WTC11 (cell line): Measurements from ENCODE around the gene DBN1. TPM values are rescaled to one million over a fixed set of nuclear protein-coding genes. Genes with fewer than 3 reads are reported as not detected.

Experiments used
- ATAC-seq: fragments of 200-7000 bp; cut with Tn5 transposase; 2 replicates; pipeline ENCODE4 v1.10.0; 2021; ENCODE audit warnings: mild to moderate bottlenecking, moderate library complexity
- CTCF ChIA-PET: fragments of 300-600 bp; sonication (Branson Sonifier 250); formaldehyde crosslinking; loops from one replicate; lab custom pipeline; 2021; ENCODE audit warnings: antibody characterized with exemption; lab: Charles Lee
- POLR2A ChIA-PET: fragments of 350-600 bp; sonication (Branson Sonifier 250); formaldehyde crosslinking; loops from one replicate; lab custom pipeline; 2021; ENCODE audit warnings: antibody characterized with exemption; lab: Charles Lee
- DNase-seq: peaks from one replicate; pipeline ENCODE4 v3.0.0; 2021; ENCODE audit warnings: low spot score
- H3K27ac Mint-ChIP-seq: 2 replicates; pipeline ENCODE4 v1.8.0; 2021; ENCODE audit warnings: mixed read lengths
- H3K27me3 Mint-ChIP-seq: 2 replicates; pipeline ENCODE4 v1.8.0; 2021; ENCODE audit warnings: low read depth, mild to moderate bottlenecking, moderate library complexity, mixed read lengths
- H3K36me3 Mint-ChIP-seq: 2 replicates; pipeline ENCODE4 v1.8.0; 2021; ENCODE audit warnings: mixed read lengths
- H3K4me1 Mint-ChIP-seq: 2 replicates; pipeline ENCODE4 v1.8.0; 2022; ENCODE audit warnings: mixed read lengths
- H3K4me3 Mint-ChIP-seq: 2 replicates; pipeline ENCODE4 v1.8.0; 2021; ENCODE audit warnings: mild to moderate bottlenecking, moderate library complexity, mixed read lengths
- H3K9me3 Mint-ChIP-seq: 2 replicates; pipeline ENCODE4 v1.8.0; 2021; ENCODE audit warnings: mixed read lengths
- ELF4 ChIP-seq: sonication (generic); formaldehyde crosslinking; IDR thresholded peaks from 2 replicates; pipeline ENCODE4 v1.8.1; 2022; ENCODE audit warnings: low read depth, mild to moderate bottlenecking, moderate library complexity, missing genetic modification reagents
- FOXK1 ChIP-seq: sonication (generic); formaldehyde crosslinking; IDR thresholded peaks from 2 replicates; pipeline ENCODE4 v1.8.0; 2022; ENCODE audit warnings: mild to moderate bottlenecking, moderate library complexity, missing genetic modification reagents
- MXD4 ChIP-seq: fragments of 250-450 bp; sonication (Bioruptor Pico); IDR thresholded peaks from 2 replicates; pipeline ENCODE4 v1.8.0; 2021; ENCODE audit warnings: mild to moderate bottlenecking, moderate library complexity, borderline replicate concordance
- MYBL2 ChIP-seq: sonication (generic); formaldehyde crosslinking; IDR thresholded peaks from 2 replicates; pipeline ENCODE4 v1.8.1; 2023; ENCODE audit warnings: mild to moderate bottlenecking, moderate library complexity, missing genetic modification reagents
- NFATC4 ChIP-seq: fragments of 250-450 bp; sonication (Bioruptor Pico); IDR thresholded peaks from 2 replicates; pipeline ENCODE4 v1.9.0; 2021; ENCODE audit warnings: mild to moderate bottlenecking
- NFYB ChIP-seq: sonication (generic); formaldehyde crosslinking; conservative IDR thresholded peaks from 2 replicates; pipeline ENCODE4 v1.8.0; 2022; ENCODE audit warnings: low read depth, missing genetic modification reagents
- SMAD4 ChIP-seq: sonication (generic); formaldehyde crosslinking; IDR thresholded peaks from 2 replicates; pipeline ENCODE4 v1.8.0; 2022; ENCODE audit warnings: mild to moderate bottlenecking, missing genetic modification reagents
- SP1 ChIP-seq: sonication (generic); formaldehyde crosslinking; conservative IDR thresholded peaks from 2 replicates; pipeline ENCODE4 v1.8.1; 2022; ENCODE audit warnings: missing genetic modification reagents
- TEAD1 ChIP-seq: sonication (generic); formaldehyde crosslinking; IDR thresholded peaks from 2 replicates; pipeline ENCODE4 v1.8.0; 2022; ENCODE audit warnings: mild to moderate bottlenecking, missing genetic modification reagents
- ZNF121 ChIP-seq: sonication (generic); formaldehyde crosslinking; IDR thresholded peaks from 2 replicates; pipeline ENCODE4 v1.8.0; 2023; ENCODE audit warnings: missing genetic modification reagents
- ZNF416 ChIP-seq: fragments of 250-450 bp; sonication (Bioruptor Pico); IDR thresholded peaks from 2 replicates; pipeline ENCODE4 v1.9.0; 2021; ENCODE audit warnings: mild to moderate bottlenecking, inconsistent platforms
- total RNA-seq: library from RNA; stranded (reverse); gene quantifications from 3 replicates; pipeline ENCODE4 v1.2.3, GENCODE V29; 2021
- TF ChIP-seq, protein P1 (sequence below): sonication (generic); formaldehyde crosslinking; IDR thresholded peaks from 2 replicates; pipeline ENCODE4 v1.8.0; 2023; ENCODE audit warnings: missing genetic modification reagents, mild to moderate bottlenecking, borderline replicate concordance
- TF ChIP-seq, protein P2 (sequence below): sonication (generic); formaldehyde crosslinking; IDR thresholded peaks from 2 replicates; pipeline ENCODE4 v1.8.1; 2023; ENCODE audit warnings: mild to moderate bottlenecking, missing genetic modification reagents
- TF ChIP-seq, protein P3 (sequence below): fragments of 250-450 bp; sonication (Bioruptor Pico); IDR thresholded peaks from 2 replicates; pipeline ENCODE4 v1.9.0; 2021; ENCODE audit warnings: mild to moderate bottlenecking, borderline replicate concordance
- TF ChIP-seq, protein P4 (sequence below): fragments of 250-450 bp; sonication (Bioruptor Pico); conservative IDR thresholded peaks from 2 replicates; pipeline ENCODE4 v1.9.0; 2021; ENCODE audit warnings: mild to moderate bottlenecking
- TF ChIP-seq, protein P5 (sequence below): sonication (generic); formaldehyde crosslinking; IDR thresholded peaks from 2 replicates; pipeline ENCODE4 v1.8.0; 2022; ENCODE audit warnings: mild to moderate bottlenecking, missing genetic modification reagents
- TF ChIP-seq, protein P6 (sequence below): fragments of 250-450 bp; sonication (Bioruptor Pico); IDR thresholded peaks from 2 replicates; pipeline ENCODE4 v1.9.0; 2021; ENCODE audit warnings: moderate library complexity, mild to moderate bottlenecking, inconsistent platforms, borderline replicate concordance
- TF ChIP-seq, protein P7 (sequence below): sonication (generic); formaldehyde crosslinking; IDR thresholded peaks from 2 replicates; pipeline ENCODE4 v1.8.0; 2022; ENCODE audit warnings: mild to moderate bottlenecking, missing genetic modification reagents

DBN1 gene
- total RNA-seq, 1 experiment from 2014 or later, result 288 TPM

DNA sequence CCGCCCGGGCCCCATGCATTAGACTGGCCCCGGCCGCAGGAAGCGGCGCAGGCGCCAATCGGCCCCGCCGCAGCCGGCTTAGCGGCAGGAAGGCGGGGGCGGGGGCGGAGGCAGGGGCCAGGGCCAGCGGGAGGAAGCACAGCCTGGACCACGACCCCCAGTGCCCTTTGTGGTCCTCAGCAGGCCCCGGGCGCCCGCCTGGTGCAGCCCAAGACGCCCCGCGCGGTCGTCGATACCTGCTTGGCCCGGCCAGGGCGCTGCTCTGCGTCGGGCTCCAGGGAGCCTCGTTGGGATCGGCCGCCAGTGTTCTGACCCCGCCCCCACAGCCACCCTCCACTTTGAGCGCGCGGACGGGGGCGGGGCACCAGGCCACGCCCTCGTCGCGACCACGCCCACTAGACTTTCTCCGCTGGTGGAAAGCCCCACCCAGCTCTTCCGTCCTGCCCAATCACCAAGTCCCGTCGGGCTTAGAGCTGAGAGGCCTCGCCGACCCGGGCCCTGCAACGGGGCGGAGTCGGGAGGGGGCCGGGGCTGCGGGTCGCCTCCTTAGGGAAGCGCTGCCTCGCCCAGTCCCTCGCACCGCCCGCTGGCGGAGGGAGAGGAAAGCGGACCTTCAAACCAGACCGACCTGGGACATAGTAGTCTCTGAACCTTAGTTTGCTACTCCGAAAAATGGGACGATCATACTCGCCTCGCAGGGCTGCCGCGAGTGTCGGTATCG is 24.0 kb upstream of the DBN1 start, which contains the start of gene PDLIM7:
Gene PDLIM7, minus strand, starts transcription at position 313 of the 721 bp plus-strand sequence. CDS start 1,092 bp downstream, outside the sequence.
- no peaks in the 10 kb centered on the region for H3K9me3 Mint-ChIP-seq
- POLR2A ChIA-PET, result interaction anchor here (0.6 to 3.9 kb wide), 15 partner anchors 9 to 195 kb away, joined by 3 to 53 read pairs (median 5); partner anchors contain the start of genes DBN1, DOK3, GRK6 and LMAN2
- H3K36me3 Mint-ChIP-seq, result peaks cover 12% of the 10 kb centered on the region
- H3K27ac Mint-ChIP-seq, result peak within 1 kb of the TSS; percentile 92; the same call in 1 of the 2 replicates
- CTCF ChIA-PET, result interaction anchor here (0.7 to 11.2 kb wide), 15 partner anchors 9 to 190 kb away, joined by 3 to 230 read pairs (median 8); partner anchors contain the start of genes DBN1, DDX41 and DOK3
- peaks cover 37% of the 10 kb centered on the region for H3K4me1 Mint-ChIP-seq
- peaks cover 31% of the 10 kb centered on the region for H3K27me3 Mint-ChIP-seq
- peak; percentile 97 for DNase-seq
- H3K4me3 Mint-ChIP-seq, result peak within 1 kb of the TSS; percentile 80
- ATAC-seq, result peak; percentile 71
- TF ChIP-seq SP1 (CRISPR knock-in tag) (peak; percentile 92), FOXK1 (peak; percentile 4; the same call in 1 of the 2 replicates), NFYB (CRISPR knock-in tag) (peak; percentile 44; the same call in 1 of the 2 replicates), TEAD1 (CRISPR knock-in tag) (0 out of 2 replicates have a peak, but pooled peaks have one; percentile 16), ELF4 (CRISPR knock-in tag) (peak; percentile 53; the same call in 1 of the 2 replicates), NFATC4 (peak; percentile 67; the same call in 1 of the 2 replicates), MXD4 (no peak), ZNF416 (CRISPR knock-in tag) (0 out of 2 replicates have a peak, but pooled peaks have one; percentile 72), MYBL2 (CRISPR knock-in tag) (peak; percentile 41; the same call in 1 of the 2 replicates), SMAD4 (CRISPR knock-in tag) (no peak), ZNF121 (CRISPR knock-in tag) (peak; percentile 94)
- TF ChIP-seq, protein P1, sequence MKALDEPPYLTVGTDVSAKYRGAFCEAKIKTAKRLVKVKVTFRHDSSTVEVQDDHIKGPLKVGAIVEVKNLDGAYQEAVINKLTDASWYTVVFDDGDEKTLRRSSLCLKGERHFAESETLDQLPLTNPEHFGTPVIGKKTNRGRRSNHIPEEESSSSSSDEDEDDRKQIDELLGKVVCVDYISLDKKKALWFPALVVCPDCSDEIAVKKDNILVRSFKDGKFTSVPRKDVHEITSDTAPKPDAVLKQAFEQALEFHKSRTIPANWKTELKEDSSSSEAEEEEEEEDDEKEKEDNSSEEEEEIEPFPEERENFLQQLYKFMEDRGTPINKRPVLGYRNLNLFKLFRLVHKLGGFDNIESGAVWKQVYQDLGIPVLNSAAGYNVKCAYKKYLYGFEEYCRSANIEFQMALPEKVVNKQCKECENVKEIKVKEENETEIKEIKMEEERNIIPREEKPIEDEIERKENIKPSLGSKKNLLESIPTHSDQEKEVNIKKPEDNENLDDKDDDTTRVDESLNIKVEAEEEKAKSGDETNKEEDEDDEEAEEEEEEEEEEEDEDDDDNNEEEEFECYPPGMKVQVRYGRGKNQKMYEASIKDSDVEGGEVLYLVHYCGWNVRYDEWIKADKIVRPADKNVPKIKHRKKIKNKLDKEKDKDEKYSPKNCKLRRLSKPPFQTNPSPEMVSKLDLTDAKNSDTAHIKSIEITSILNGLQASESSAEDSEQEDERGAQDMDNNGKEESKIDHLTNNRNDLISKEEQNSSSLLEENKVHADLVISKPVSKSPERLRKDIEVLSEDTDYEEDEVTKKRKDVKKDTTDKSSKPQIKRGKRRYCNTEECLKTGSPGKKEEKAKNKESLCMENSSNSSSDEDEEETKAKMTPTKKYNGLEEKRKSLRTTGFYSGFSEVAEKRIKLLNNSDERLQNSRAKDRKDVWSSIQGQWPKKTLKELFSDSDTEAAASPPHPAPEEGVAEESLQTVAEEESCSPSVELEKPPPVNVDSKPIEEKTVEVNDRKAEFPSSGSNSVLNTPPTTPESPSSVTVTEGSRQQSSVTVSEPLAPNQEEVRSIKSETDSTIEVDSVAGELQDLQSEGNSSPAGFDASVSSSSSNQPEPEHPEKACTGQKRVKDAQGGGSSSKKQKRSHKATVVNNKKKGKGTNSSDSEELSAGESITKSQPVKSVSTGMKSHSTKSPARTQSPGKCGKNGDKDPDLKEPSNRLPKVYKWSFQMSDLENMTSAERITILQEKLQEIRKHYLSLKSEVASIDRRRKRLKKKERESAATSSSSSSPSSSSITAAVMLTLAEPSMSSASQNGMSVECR, result 0 out of 2 replicates have a peak, but pooled peaks have one; percentile 16
- TF ChIP-seq, protein P2, sequence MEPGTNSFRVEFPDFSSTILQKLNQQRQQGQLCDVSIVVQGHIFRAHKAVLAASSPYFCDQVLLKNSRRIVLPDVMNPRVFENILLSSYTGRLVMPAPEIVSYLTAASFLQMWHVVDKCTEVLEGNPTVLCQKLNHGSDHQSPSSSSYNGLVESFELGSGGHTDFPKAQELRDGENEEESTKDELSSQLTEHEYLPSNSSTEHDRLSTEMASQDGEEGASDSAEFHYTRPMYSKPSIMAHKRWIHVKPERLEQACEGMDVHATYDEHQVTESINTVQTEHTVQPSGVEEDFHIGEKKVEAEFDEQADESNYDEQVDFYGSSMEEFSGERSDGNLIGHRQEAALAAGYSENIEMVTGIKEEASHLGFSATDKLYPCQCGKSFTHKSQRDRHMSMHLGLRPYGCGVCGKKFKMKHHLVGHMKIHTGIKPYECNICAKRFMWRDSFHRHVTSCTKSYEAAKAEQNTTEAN (CRISPR knock-in tag), result 0 out of 2 replicates have a peak, but pooled peaks have one; percentile 1
- TF ChIP-seq, protein P3, sequence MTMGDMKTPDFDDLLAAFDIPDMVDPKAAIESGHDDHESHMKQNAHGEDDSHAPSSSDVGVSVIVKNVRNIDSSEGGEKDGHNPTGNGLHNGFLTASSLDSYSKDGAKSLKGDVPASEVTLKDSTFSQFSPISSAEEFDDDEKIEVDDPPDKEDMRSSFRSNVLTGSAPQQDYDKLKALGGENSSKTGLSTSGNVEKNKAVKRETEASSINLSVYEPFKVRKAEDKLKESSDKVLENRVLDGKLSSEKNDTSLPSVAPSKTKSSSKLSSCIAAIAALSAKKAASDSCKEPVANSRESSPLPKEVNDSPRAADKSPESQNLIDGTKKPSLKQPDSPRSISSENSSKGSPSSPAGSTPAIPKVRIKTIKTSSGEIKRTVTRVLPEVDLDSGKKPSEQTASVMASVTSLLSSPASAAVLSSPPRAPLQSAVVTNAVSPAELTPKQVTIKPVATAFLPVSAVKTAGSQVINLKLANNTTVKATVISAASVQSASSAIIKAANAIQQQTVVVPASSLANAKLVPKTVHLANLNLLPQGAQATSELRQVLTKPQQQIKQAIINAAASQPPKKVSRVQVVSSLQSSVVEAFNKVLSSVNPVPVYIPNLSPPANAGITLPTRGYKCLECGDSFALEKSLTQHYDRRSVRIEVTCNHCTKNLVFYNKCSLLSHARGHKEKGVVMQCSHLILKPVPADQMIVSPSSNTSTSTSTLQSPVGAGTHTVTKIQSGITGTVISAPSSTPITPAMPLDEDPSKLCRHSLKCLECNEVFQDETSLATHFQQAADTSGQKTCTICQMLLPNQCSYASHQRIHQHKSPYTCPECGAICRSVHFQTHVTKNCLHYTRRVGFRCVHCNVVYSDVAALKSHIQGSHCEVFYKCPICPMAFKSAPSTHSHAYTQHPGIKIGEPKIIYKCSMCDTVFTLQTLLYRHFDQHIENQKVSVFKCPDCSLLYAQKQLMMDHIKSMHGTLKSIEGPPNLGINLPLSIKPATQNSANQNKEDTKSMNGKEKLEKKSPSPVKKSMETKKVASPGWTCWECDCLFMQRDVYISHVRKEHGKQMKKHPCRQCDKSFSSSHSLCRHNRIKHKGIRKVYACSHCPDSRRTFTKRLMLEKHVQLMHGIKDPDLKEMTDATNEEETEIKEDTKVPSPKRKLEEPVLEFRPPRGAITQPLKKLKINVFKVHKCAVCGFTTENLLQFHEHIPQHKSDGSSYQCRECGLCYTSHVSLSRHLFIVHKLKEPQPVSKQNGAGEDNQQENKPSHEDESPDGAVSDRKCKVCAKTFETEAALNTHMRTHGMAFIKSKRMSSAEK (CRISPR knock-in tag), result 0 out of 2 replicates have a peak, but pooled peaks have one; percentile 27
- TF ChIP-seq, protein P4, sequence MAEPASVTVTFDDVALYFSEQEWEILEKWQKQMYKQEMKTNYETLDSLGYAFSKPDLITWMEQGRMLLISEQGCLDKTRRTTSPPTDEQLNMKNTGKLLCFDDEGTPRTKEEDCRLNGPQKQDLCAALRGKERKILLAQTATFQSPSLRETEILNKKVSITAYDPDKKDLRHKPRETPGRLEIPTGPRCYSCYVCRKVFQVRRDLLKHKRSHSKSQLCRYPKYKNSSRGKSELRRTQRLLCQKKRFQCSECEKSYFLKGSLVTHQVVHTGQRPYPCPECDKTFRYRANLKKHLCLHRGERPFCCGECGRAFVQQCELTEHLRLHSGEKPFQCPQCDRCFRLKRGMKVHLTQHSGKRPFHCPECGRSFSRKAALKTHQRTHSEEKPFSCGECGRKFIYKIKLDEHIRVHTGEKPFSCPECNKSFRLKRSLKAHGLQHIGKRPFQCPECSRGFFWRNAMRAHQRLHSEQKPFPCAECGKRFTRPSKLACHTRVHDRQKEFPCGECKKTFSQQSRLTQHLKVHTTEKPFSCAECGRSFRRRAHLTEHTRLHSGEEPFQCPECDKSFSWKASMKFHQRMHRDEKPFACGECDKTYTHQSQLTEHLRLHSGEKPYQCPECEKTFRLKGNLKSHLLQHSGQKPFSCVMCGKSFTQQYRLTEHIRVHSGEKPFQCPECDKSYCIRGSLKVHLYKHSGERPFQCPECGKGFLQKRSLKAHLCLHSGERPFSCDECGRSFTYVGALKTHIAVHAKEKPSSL (CRISPR knock-in tag), result no peak
- TF ChIP-seq, protein P5, sequence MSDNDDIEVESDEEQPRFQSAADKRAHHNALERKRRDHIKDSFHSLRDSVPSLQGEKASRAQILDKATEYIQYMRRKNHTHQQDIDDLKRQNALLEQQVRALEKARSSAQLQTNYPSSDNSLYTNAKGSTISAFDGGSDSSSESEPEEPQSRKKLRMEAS (CRISPR knock-in tag), result peak; percentile 64
- TF ChIP-seq, protein P6, sequence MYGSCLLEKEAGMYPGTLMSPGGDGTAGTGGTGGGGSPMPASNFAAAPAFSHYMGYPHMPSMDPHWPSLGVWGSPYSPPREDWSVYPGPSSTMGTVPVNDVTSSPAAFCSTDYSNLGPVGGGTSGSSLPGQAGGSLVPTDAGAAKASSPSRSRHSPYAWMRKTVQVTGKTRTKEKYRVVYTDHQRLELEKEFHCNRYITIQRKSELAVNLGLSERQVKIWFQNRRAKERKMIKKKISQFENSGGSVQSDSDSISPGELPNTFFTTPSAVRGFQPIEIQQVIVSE (CRISPR knock-in tag), result no peak
- TF ChIP-seq, protein P7, sequence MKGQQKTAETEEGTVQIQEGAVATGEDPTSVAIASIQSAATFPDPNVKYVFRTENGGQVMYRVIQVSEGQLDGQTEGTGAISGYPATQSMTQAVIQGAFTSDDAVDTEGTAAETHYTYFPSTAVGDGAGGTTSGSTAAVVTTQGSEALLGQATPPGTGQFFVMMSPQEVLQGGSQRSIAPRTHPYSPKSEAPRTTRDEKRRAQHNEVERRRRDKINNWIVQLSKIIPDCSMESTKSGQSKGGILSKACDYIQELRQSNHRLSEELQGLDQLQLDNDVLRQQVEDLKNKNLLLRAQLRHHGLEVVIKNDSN (CRISPR knock-in tag), result 0 out of 2 replicates have a peak, but pooled peaks have one; percentile 31
